Panc1 (cell line): ENCODE results near the gene ALK. TPM values are rescaled to one million over a fixed set of nuclear protein-coding genes. Genes with fewer than 3 reads are reported as not detected.

ENCODE experiments used
- ATAC-seq: fragments of 200-7000 bp; cut with Tn5 transposase; 2 replicates; pipeline ENCODE4 v1.9.1; 2020; ENCODE audit warnings: mild to moderate bottlenecking, moderate library complexity
- BruUV-seq: library from RNA; stranded (reverse); fragments of 400-500 nt; replicated peaks from 2 replicates; lab custom pipeline; 2021; lab: Mats Ljungman, UMichigan
- CTCF ChIA-PET: fragments of 300-600 bp; sonication (Branson Sonifier 250); formaldehyde crosslinking; loops from one replicate; lab custom pipeline; 2022; ENCODE audit warnings: antibody characterized with exemption; lab: Charles Lee
- POLR2A ChIA-PET: fragments of 300-600 bp; sonication (Branson Sonifier 250); formaldehyde crosslinking; loops from one replicate; lab custom pipeline; 2022; ENCODE audit warnings: antibody characterized with exemption; lab: Charles Lee
- DNase-seq: peaks from one replicate; pipeline ENCODE4 v3.0.0-alpha.2; 2010; ENCODE audit warnings: low read depth, low spot score
- H3K27ac ChIP-seq: 2 replicates; pipeline ENCODE4 v1.5.1; 2011; ENCODE audit warnings: mild to moderate bottlenecking, low read length, inconsistent platforms
- H3K27me3 ChIP-seq: fragments of 200-500 bp; sonication (Bioruptor generic); 2 replicates; pipeline ENCODE4 v1.6.0; 2014; ENCODE audit warnings: low read length, inconsistent platforms; ENCODE audit not compliant: control insufficient read depth, insufficient read depth
- H3K36me3 ChIP-seq: fragments of 200-500 bp; sonication (Bioruptor generic); 2 replicates; pipeline ENCODE4 v1.5.1; 2014; ENCODE audit warnings: inconsistent platforms, mild to moderate bottlenecking, low read length, moderate library complexity; ENCODE audit not compliant: control insufficient read depth, insufficient read depth
- H3K4me1 ChIP-seq: 2 replicates; pipeline ENCODE4 v1.5.1; 2011; ENCODE audit warnings: inconsistent platforms, mild to moderate bottlenecking, low read length, moderate library complexity; ENCODE audit not compliant: control insufficient read depth, insufficient read depth
- H3K4me3 ChIP-seq, 2 experiments: 2 replicates each; pipeline ENCODE4 v1.5.1; 2011 to 2012; ENCODE audit warnings: low read depth in 2 of 2, low read length in 2 of 2, mild to moderate bottlenecking in 2 of 2, inconsistent platforms in 1 of 2, moderate library complexity in 1 of 2
- H3K9me3 ChIP-seq: fragments of 200-500 bp; sonication (Bioruptor generic); 2 replicates; pipeline ENCODE4 v1.5.1; 2014; ENCODE audit warnings: low read depth, mild to moderate bottlenecking, inconsistent platforms, low read length, moderate library complexity; ENCODE audit not compliant: control insufficient read depth, insufficient read depth
- POLR2AphosphoS5 ChIP-seq: IDR thresholded peaks from 2 replicates; pipeline ENCODE4 v1.6.1; 2012; ENCODE audit warnings: mild to moderate bottlenecking, low read depth, low read length, moderate library complexity
- SIN3A ChIP-seq: IDR thresholded peaks from 2 replicates; pipeline ENCODE4 v1.6.1; 2012; ENCODE audit warnings: low read depth, mild to moderate bottlenecking, low read length, moderate library complexity, borderline replicate concordance; ENCODE audit not compliant: insufficient read depth
- TCF7L2 ChIP-seq: IDR thresholded peaks from 2 replicates; pipeline ENCODE4 v1.6.1; 2011; ENCODE audit warnings: mild to moderate bottlenecking, low read depth, low read length, inconsistent platforms
- in situ Hi-C: cut with HindIII; loops from 2 replicates; pipeline ENCODE4 v1.10.0; 2016; ENCODE audit warnings: low sequenced_read_pairs, low pct_unique_long_range_greater_than_20kb
- intact Hi-C: fragments of 100-400 bp; cut with micrococcal nuclease; formaldehyde crosslinking; loops from one replicate; pipeline ENCODE4 v1.10.0; 2022; ENCODE audit not compliant: unreplicated experiment
- total RNA-seq: library from RNA; stranded (reverse); gene quantifications from one replicate; pipeline ENCODE4 v1.2.1, GENCODE V29; 2021; ENCODE audit not compliant: unreplicated experiment
- TF ChIP-seq, protein P1 (sequence below), 2 experiments: IDR thresholded peaks; 2 replicates each; pipeline ENCODE4 v1.6.1; 2011 to 2012; ENCODE audit warnings: low read depth in 2 of 2, control low read depth in 1 of 2, low read length in 1 of 2, mild to moderate bottlenecking in 1 of 2, moderate library complexity in 1 of 2; ENCODE audit not compliant: insufficient read depth in 1 of 2
- TF ChIP-seq, protein P2 (sequence below): fragments of 450-650 bp; IDR thresholded peaks from 2 replicates; pipeline ENCODE4 v1.5.1; 2017; ENCODE audit warnings: mild to moderate bottlenecking

ALK gene
- total RNA-seq, 1 experiment from 2014 or later, result not detected

DNA sequence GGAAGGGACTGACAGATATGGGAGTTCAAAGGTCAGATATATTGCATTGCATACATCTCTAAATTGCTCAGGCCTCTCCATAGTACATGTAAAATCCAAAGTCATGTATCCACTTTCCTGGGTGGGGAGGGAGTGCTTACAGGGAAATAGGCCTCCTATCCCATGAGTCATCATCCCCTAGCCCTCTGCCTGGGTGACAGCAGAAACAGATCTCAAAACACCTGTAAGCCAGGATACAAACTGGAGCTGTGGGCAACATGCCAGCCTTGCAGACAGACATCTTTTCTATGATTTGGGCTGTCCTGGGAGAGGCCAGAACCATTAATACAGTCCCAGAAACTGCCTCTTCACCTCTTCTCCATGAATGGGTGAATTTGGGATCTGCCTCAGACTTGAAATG, 4.8 kb downstream of the ALK start:
- Histone ChIP-seq H3K27ac (no peak overlapping the region), H3K27me3 (peaks cover 6% of the 10 kb centered on the region), H3K4me1 (no peaks in the 10 kb centered on the region), H3K9me3 (no peaks in the 10 kb centered on the region), H3K36me3 (no peaks in the 10 kb centered on the region), H3K4me3 (no peak overlapping the region)
- intact Hi-C loops (no loop called here), in situ Hi-C loops (no loop called here)
- CTCF ChIA-PET, result no interaction called here
- BruUV-seq, result no TSS peak
- TF ChIP-seq, protein P1, sequence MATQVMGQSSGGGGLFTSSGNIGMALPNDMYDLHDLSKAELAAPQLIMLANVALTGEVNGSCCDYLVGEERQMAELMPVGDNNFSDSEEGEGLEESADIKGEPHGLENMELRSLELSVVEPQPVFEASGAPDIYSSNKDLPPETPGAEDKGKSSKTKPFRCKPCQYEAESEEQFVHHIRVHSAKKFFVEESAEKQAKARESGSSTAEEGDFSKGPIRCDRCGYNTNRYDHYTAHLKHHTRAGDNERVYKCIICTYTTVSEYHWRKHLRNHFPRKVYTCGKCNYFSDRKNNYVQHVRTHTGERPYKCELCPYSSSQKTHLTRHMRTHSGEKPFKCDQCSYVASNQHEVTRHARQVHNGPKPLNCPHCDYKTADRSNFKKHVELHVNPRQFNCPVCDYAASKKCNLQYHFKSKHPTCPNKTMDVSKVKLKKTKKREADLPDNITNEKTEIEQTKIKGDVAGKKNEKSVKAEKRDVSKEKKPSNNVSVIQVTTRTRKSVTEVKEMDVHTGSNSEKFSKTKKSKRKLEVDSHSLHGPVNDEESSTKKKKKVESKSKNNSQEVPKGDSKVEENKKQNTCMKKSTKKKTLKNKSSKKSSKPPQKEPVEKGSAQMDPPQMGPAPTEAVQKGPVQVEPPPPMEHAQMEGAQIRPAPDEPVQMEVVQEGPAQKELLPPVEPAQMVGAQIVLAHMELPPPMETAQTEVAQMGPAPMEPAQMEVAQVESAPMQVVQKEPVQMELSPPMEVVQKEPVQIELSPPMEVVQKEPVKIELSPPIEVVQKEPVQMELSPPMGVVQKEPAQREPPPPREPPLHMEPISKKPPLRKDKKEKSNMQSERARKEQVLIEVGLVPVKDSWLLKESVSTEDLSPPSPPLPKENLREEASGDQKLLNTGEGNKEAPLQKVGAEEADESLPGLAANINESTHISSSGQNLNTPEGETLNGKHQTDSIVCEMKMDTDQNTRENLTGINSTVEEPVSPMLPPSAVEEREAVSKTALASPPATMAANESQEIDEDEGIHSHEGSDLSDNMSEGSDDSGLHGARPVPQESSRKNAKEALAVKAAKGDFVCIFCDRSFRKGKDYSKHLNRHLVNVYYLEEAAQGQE (IDR thresholded peaks at IDR 0.05; ENCODE audit: insufficient read depth in 1 of 2, low read depth in 2 of 2, low read length in 1 of 2), result no peak
- no peak for TF ChIP-seq POLR2AphosphoS5
- TF ChIP-seq TCF7L2, result no peak
- no peak for TF ChIP-seq SIN3A
- POLR2A ChIA-PET, result no interaction called here
- ATAC-seq (no peak), DNase-seq (no peak)

DNA sequence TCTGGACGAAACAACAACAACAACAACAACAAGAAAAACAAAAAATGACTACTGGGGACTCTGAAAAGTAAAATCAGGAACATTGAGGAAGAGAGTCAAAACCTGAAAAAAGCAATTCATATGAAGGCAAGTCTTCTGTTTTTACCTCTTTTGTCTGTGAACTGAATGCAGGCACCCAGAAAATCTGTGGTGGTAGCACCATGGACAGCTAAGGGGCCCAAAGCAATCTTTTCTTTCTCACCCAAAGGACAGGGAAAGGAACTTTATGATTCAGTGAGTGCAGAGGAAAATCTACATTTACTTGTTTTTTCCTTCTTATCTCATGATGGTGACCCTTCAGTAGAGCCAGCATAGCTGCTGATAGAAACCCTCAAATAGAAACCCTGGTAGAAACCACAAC, 10.4 kb downstream of the ALK start:
- no peak for ATAC-seq
- POLR2A ChIA-PET, result no interaction called here
- in situ Hi-C loops (no loop called here), intact Hi-C loops (no loop called here)
- DNase-seq, result no peak
- Histone ChIP-seq H3K36me3 (no peaks in the 10 kb centered on the region), H3K4me3 (no peak overlapping the region), H3K9me3 (no peaks in the 10 kb centered on the region), H3K27ac (no peak overlapping the region), H3K4me1 (no peaks in the 10 kb centered on the region), H3K27me3 (no peaks in the 10 kb centered on the region)
- CTCF ChIA-PET, result no interaction called here
- BruUV-seq, result no TSS peak
- TF ChIP-seq, protein P1 (IDR thresholded peaks at IDR 0.05; ENCODE audit: insufficient read depth in 1 of 2, low read depth in 2 of 2, low read length in 1 of 2), result peak in 1 of 2 experiments; percentile 43; a peak in 1 of 4 replicates
- no peak for TF ChIP-seq POLR2AphosphoS5

DNA sequence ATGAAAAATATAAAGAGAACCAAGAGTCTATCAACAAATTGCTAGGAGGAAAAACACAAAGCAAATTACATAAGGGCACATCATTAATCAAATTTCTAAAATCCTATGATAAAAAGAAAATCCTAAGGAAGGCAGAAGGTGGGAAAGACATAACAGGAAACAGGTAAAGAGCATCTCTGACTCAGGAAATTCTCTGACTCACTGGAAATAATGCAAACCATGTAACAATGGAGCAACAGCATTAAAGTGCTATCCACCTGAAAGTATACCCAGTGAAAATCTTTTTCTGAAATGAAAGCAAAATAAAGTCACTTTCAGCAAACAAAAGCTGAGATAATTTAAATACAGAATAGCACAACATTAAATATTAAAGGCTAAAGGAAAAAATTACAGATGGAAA, 10.9 kb downstream of the ALK start:
- H3K27ac ChIP-seq, result no peak overlapping the region
- intact Hi-C loops (no loop called here), in situ Hi-C loops (no loop called here)
- H3K4me3 ChIP-seq, result no peak overlapping the region
- no peaks in the 10 kb centered on the region for H3K4me1 ChIP-seq
- H3K36me3 ChIP-seq, result no peaks in the 10 kb centered on the region
- CTCF ChIA-PET, result no interaction called here
- BruUV-seq, result no TSS peak
- no peaks in the 10 kb centered on the region for H3K9me3 ChIP-seq
- no peak for DNase-seq
- H3K27me3 ChIP-seq, result no peaks in the 10 kb centered on the region
- no peak for ATAC-seq
- POLR2A ChIA-PET, result no interaction called here
- TF ChIP-seq, protein P2, sequence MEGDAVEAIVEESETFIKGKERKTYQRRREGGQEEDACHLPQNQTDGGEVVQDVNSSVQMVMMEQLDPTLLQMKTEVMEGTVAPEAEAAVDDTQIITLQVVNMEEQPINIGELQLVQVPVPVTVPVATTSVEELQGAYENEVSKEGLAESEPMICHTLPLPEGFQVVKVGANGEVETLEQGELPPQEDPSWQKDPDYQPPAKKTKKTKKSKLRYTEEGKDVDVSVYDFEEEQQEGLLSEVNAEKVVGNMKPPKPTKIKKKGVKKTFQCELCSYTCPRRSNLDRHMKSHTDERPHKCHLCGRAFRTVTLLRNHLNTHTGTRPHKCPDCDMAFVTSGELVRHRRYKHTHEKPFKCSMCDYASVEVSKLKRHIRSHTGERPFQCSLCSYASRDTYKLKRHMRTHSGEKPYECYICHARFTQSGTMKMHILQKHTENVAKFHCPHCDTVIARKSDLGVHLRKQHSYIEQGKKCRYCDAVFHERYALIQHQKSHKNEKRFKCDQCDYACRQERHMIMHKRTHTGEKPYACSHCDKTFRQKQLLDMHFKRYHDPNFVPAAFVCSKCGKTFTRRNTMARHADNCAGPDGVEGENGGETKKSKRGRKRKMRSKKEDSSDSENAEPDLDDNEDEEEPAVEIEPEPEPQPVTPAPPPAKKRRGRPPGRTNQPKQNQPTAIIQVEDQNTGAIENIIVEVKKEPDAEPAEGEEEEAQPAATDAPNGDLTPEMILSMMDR, result no peak
- TF ChIP-seq, protein P1 (IDR thresholded peaks at IDR 0.05; ENCODE audit: insufficient read depth in 1 of 2, low read depth in 2 of 2, low read length in 1 of 2), result no peak
- no peak for TF ChIP-seq SIN3A
- TF ChIP-seq POLR2AphosphoS5, result no peak
- TF ChIP-seq TCF7L2, result no peak
